Lung (tissue), 12 donors: ENCODE data around the gene ATP8B1. TPM values are rescaled to one million over a fixed set of nuclear protein-coding genes. Genes with fewer than 3 reads are reported as not detected.

Experiments
- ATAC-seq: fragments of 200-7000 bp; cut with Tn5 transposase; one replicate; pipeline ENCODE4 v1.9.1; 2020; ENCODE audit warnings: moderate number of reproducible peaks; ENCODE audit not compliant: insufficient read depth, low FRiP score
- DNase-seq, 3 donors: peaks; one replicate each; pipeline ENCODE4 v3.0.0-alpha.2; 2013 to 2017
- H3K27ac ChIP-seq, 2 donors: one replicate each; pipeline ENCODE4 v1.5.1; 2013; ENCODE audit warnings: mild to moderate bottlenecking in 2 of 2, moderate library complexity in 2 of 2, control low read depth in 1 of 2, inconsistent platforms in 1 of 2, low read depth in 1 of 2, low read length in 1 of 2
- H3K27me3 ChIP-seq, 3 donors: one replicate each; pipeline ENCODE4 v1.5.1; 2013; ENCODE audit warnings: low read length in 2 of 3; ENCODE audit not compliant: control insufficient read depth in 3 of 3, insufficient read depth in 3 of 3
- H3K36me3 ChIP-seq, 4 donors: one replicate each; pipeline ENCODE4 v1.5.1; 2013; ENCODE audit warnings: low read length in 4 of 4, mild to moderate bottlenecking in 1 of 4, moderate library complexity in 1 of 4; ENCODE audit not compliant: control insufficient read depth in 4 of 4, insufficient read depth in 4 of 4
- H3K4me1 ChIP-seq, 5 donors: one replicate each; pipeline ENCODE4 v1.5.1; 2013; ENCODE audit warnings: low read length in 5 of 5, mild to moderate bottlenecking in 2 of 5, moderate library complexity in 1 of 5; ENCODE audit not compliant: control insufficient read depth in 5 of 5, insufficient read depth in 5 of 5
- H3K4me3 ChIP-seq: one replicate; pipeline ENCODE4 v1.5.1; 2013; ENCODE audit warnings: mild to moderate bottlenecking, control low read depth, moderate library complexity
- H3K9ac ChIP-seq, 2 donors: one replicate each; pipeline ENCODE4 v1.5.1; 2013; ENCODE audit warnings: low read length in 2 of 2, control low read depth in 1 of 2; ENCODE audit not compliant: insufficient read depth in 1 of 2
- H3K9me3 ChIP-seq, 4 donors: one replicate each; pipeline ENCODE4 v1.5.1; 2013; ENCODE audit warnings: low read length in 3 of 4, mild to moderate bottlenecking in 1 of 4, moderate library complexity in 1 of 4; ENCODE audit not compliant: control insufficient read depth in 4 of 4, insufficient read depth in 3 of 4
- CTCF ChIP-seq: IDR thresholded peaks from 2 replicates; pipeline ENCODE4 v1.5.1; 2012; ENCODE audit warnings: mild to moderate bottlenecking; ENCODE audit errors: control extremely low read depth, extremely low read depth
- WGBS, 2 donors: extraction: QIAGEN DNeasy Blood & Tissue Kit; methylation state at CpG; one replicate each; pipeline ENCODE4 v1.1.7; 2013; 5-methylcytosine and 5-hydroxymethylcytosine counted together
- polyA plus RNA-seq, 2 donors: library from polyadenylated mRNA; stranded (reverse); fragments of 200-250 nt; gene quantifications; one replicate each; pipeline ENCODE4 v1.2.1, GENCODE V29; 2013
- total RNA-seq, 2 donors: library from RNA; depleted of rRNA in 1 of 2; stranded (reverse); fragments of >200 nt in 1 of 2; gene quantifications; one replicate each; pipeline ENCODE4 v1.2.1, GENCODE V29; 2014 to 2021
- donor health status: control.
- donor health status: control.
- donor health status: Bipolar disorder and iron deficiency.
- donor health status: healthy.
- donor health status: DM: yes; HTN: yes; CAD: no.

Gene ATP8B1
- total and polyA plus RNA-seq, 4 donors, result 7.3 to 42.0 (median 18.2) TPM

- Histone ChIP-seq H3K4me1 (peaks cover 0 to 10% (median 0%) of the 10 kb centered on the region in 5 donors), H3K9me3 (no peaks in the 10 kb centered on the region), H3K4me3 (no peak overlapping the region), H3K9ac (no peak overlapping the region), H3K36me3 (no peaks in the 10 kb centered on the region), H3K27ac (no peak overlapping the region), H3K27me3 (no peaks in the 10 kb centered on the region)
- no peak for ATAC-seq
- 81 to 86% methylated on average over 2 of the region's 2 CpGs for WGBS, 2 donors
- no peak for TF ChIP-seq CTCF
- no peak for DNase-seq
These were observed 38.5 kb upstream of the ATP8B1 start for GRCh38 chr18:57841568-57841967.

- Histone ChIP-seq H3K4me1 (no peaks in the 10 kb centered on the region), H3K27ac (no peak overlapping the region), H3K36me3 (no peaks in the 10 kb centered on the region), H3K9ac (no peak overlapping the region), H3K27me3 (no peaks in the 10 kb centered on the region), H3K9me3 (no peaks in the 10 kb centered on the region), H3K4me3 (no peak overlapping the region)
- DNase-seq (no peak), ATAC-seq (no peak)
- TF ChIP-seq CTCF, result no peak
- whole genome bisulfite sequencing, 2 donors, result 92 to 94% methylated on average over 6 of the region's 6 CpGs
These were observed 36.8 kb upstream of the ATP8B1 start for GRCh38 chr18:57839942-57840381.

DNA sequence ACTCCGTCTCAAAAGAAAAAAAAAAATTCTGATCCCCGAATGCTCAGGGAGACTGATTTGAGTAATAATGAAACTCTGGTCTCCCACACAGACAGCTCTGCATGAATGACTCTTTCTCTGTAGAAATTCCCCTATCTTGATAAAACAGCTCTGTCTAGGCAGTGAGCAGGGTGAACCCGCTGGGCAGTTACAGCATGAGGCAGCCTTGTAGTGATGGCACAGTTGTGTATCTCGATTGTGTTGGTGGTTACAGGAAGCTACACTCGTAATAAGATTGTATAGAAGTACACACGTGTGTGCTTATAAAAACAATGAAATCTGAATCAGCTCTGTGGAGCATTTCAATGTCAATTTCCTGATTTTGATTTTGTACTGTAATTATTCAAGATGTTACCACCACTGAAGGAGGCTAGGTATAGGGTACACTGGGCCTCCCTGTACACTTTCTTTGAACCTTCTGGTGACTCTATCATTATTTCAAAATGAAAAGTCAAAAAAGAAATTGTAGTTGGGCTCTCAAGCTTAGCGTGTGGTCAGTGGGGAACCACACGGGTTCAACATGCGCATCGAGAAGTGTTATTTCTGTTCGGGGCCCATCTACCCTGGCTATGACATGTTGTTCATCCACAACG is 34.9 kb upstream of the ATP8B1 start:
- ATAC-seq, result no peak
- no peak overlapping the region for H3K4me3 ChIP-seq
- DNase-seq, result peak in 1 of 3 donors; percentile 9
- no peaks in the 10 kb centered on the region for H3K36me3 ChIP-seq
- WGBS, 2 donors, result 75 to 84% methylated on average over 12 of the region's 12 CpGs
- no peak for TF ChIP-seq CTCF
- H3K27ac ChIP-seq, result no peak overlapping the region
- no peaks in the 10 kb centered on the region for H3K27me3 ChIP-seq
- no peaks in the 10 kb centered on the region for H3K4me1 ChIP-seq
- no peaks in the 10 kb centered on the region for H3K9me3 ChIP-seq
- H3K9ac ChIP-seq, result no peak overlapping the region

GRCh38 chr18:57836557-57836956 is 33.4 kb upstream of the ATP8B1 start:
- Histone ChIP-seq H3K9ac (no peak overlapping the region), H3K9me3 (peaks cover 0 to 4% (median 0%) of the 10 kb centered on the region in 4 donors), H3K4me3 (no peak overlapping the region), H3K27ac (no peak overlapping the region), H3K36me3 (no peaks in the 10 kb centered on the region), H3K4me1 (no peaks in the 10 kb centered on the region), H3K27me3 (no peaks in the 10 kb centered on the region)
- 97 to 98% methylated on average over 3 of the region's 3 CpGs for WGBS, 2 donors
- DNase-seq (no peak), ATAC-seq (no peak)
- no peak for TF ChIP-seq CTCF
